K562 (cell line): ENCODE results near the gene GBX1. TPM values are rescaled to one million over a fixed set of nuclear protein-coding genes. Genes with fewer than 3 reads are reported as not detected.
A peak's percentile ranks its signal among the peaks of the same experiment; 100 is the strongest.

Experiments
- ATAC-seq: fragments of 200-7000 bp; cut with Tn5 transposase; 3 replicates; pipeline ENCODE4 v1.9.1; 2020; ENCODE audit warnings: moderate library complexity
- BruUV-seq: library from RNA; stranded (reverse); fragments of 400-500 nt; replicated peaks from 2 replicates; lab custom pipeline; 2021; lab: Mats Ljungman, UMichigan
- CTCF ChIA-PET: fragments of 300-600 bp; formaldehyde crosslinking; extraction: SDS; loops from one replicate; lab custom pipeline; 2021; ENCODE audit warnings: low intra/inter-chr PET ratio; lab: Yijun Ruan, JAX
- POLR2A ChIA-PET: fragments of 300-600, 350-650 bp; sonication (Branson Sonifier 250); formaldehyde crosslinking; extraction: SDS; loops from one replicate; lab custom pipeline; 2021; ENCODE audit warnings: antibody characterized with exemption, inconsistent platforms; lab: Yijun Ruan, JAX
- DNase-seq, 4 experiments: peaks; one replicate each; pipeline versions ENCODE4 v3.0.0 to v3.0.0-alpha.2; 2011 to 2018; ENCODE audit warnings: low spot score in 3 of 4, mixed read lengths in 3 of 4; ENCODE audit errors: extremely low read depth in 1 of 4
- FAIRE-seq: peaks from 2 replicates; lab custom pipeline; 2011; peaks lifted over from hg19 to GRCh38; lab: Jason Lieb, UNC
- H2AFZ ChIP-seq: 2 replicates; pipeline ENCODE4 v1.6.0; 2011; ENCODE audit warnings: low read depth, low read length, control low read depth, inconsistent platforms
- H3K27ac ChIP-seq: fragments of 200-600 bp; 3 replicates; pipeline ENCODE4 v1.8.0; 2011; ENCODE audit warnings: low read depth, mild to moderate bottlenecking, control low read depth, inconsistent platforms, low read length, moderate library complexity, mixed read lengths; ENCODE audit errors: extremely low read depth
- H3K27me3 ChIP-seq, 2 experiments: fragments of 300-600 bp in 1 of 2; 2 replicates in 1 of 2; 3 replicates in 1 of 2; pipeline versions ENCODE4 v1.6.0 to v1.8.0; 2011; ENCODE audit warnings: inconsistent platforms in 2 of 2, low read length in 2 of 2, mild to moderate bottlenecking in 1 of 2, mixed read lengths in 1 of 2, moderate library complexity in 1 of 2; ENCODE audit not compliant: control insufficient read depth in 2 of 2, insufficient read depth in 2 of 2
- H3K36me3 ChIP-seq: fragments of 300-600 bp; 3 replicates; pipeline ENCODE4 v1.8.0; 2011; ENCODE audit warnings: mild to moderate bottlenecking, low read length, inconsistent platforms; ENCODE audit not compliant: control insufficient read depth, insufficient read depth
- H3K4me1 ChIP-seq, 2 experiments: fragments of 200-600 bp in 1 of 2; replicated peaks in 1 of 2; 2 replicates in 1 of 2; 3 replicates in 1 of 2; pipeline versions ENCODE4 v1.5.1 to v1.8.0; 2011; ENCODE audit warnings: inconsistent platforms in 2 of 2, low read length in 2 of 2, mild to moderate bottlenecking in 1 of 2, mixed read lengths in 1 of 2, moderate library complexity in 1 of 2; ENCODE audit not compliant: control insufficient read depth in 2 of 2, insufficient read depth in 2 of 2
- H3K4me2 ChIP-seq: 2 replicates; pipeline ENCODE4 v1.6.1; 2011; ENCODE audit warnings: low read length, control low read depth, inconsistent platforms, mixed read lengths; ENCODE audit not compliant: insufficient read depth
- H3K4me3 ChIP-seq: fragments of 200-600 bp; sonication (generic), shearing (Covaris generic); 2 replicates; pipeline ENCODE4 v1.5.1; 2016; ENCODE audit warnings: control low read depth, inconsistent platforms
- H3K79me2 ChIP-seq: fragments of 200-600 bp; 3 replicates; pipeline ENCODE4 v1.8.0; 2011; ENCODE audit warnings: low read length, inconsistent platforms; ENCODE audit not compliant: control insufficient read depth, insufficient read depth
- H3K9ac ChIP-seq, 2 experiments: 2 replicates each; pipeline versions ENCODE4 v1.6.0 to v1.6.1; 2011; ENCODE audit warnings: low read depth in 2 of 2, low read length in 2 of 2, control low read depth in 1 of 2, inconsistent platforms in 1 of 2, mild to moderate bottlenecking in 1 of 2, mixed read lengths in 1 of 2; ENCODE audit not compliant: insufficient read depth in 1 of 2
- H3K9me1 ChIP-seq: one replicate; pipeline ENCODE4 v1.6.0; 2011; ENCODE audit warnings: inconsistent platforms, mild to moderate bottlenecking, low read length, moderate library complexity; ENCODE audit not compliant: control insufficient read depth, insufficient read depth
- H3K9me3 ChIP-seq: replicated peaks from 2 replicates; pipeline ENCODE4 v1.5.1; 2011; ENCODE audit warnings: low read depth, low read length, inconsistent platforms; ENCODE audit not compliant: control insufficient read depth, insufficient read depth
- H4K20me1 ChIP-seq: replicated peaks from 2 replicates; pipeline ENCODE4 v1.6.1; 2011; ENCODE audit warnings: low read length, inconsistent platforms, mixed read lengths; ENCODE audit not compliant: control insufficient read depth, insufficient read depth
- ATF4 ChIP-seq: fragments of 450-650 bp; formaldehyde crosslinking; IDR thresholded peaks from 2 replicates; pipeline ENCODE4 v1.4.0; 2022; ENCODE audit warnings: mild to moderate bottlenecking, moderate library complexity
- POLR2G ChIP-seq: fragments of 200-400 bp; formaldehyde crosslinking; IDR thresholded peaks from 2 replicates; pipeline ENCODE4 v1.6.1; 2017; ENCODE audit warnings: low read depth, mild to moderate bottlenecking, antibody characterized with exemption, low read length, moderate library complexity
- WGBS: fragments of 100-300 bp; shearing (Covaris generic); methylation state at CpG from one replicate; pipeline ENCODE4 v1.1.6; 2016; ENCODE audit warnings: low coverage, mixed read lengths; ENCODE audit not compliant: insufficient coverage; ENCODE audit errors: missing lambda C conversion rate; 5-methylcytosine and 5-hydroxymethylcytosine counted together
- in situ Hi-C: fragments of 300-500 bp; cut with MboI; formaldehyde crosslinking; loops from 4 replicates; pipeline ENCODE4 v1.15.0; 2018; ENCODE audit warnings: inconsistent platforms, mixed read lengths
- intact Hi-C: fragments of 100-400 bp; cut with micrococcal nuclease; formaldehyde crosslinking; loops from 2 replicates; pipeline ENCODE4 v1.14.2; 2022
- polyA plus RNA-seq, 8 experiments: library from polyadenylated mRNA; depleted of rRNA in 4 of 8; stranded (reverse) in 5 of 8; unstranded in 3 of 8; fragments of >200 nt; fragmentation: Nextera tagmentation in 2 of 8; fragmentation: Illumina TruSeq in 1 of 8; extraction: Ambion mirVana in 2 of 8; extraction: Trizol in 1 of 8; gene quantifications; 2 replicates each; pipeline versions ENCODE4 v1.2.1 to v1.2.3, GENCODE V29; 2011 to 2014; ENCODE audit warnings: inconsistent platforms in 1 of 8, missing spikeins in 1 of 8
- total RNA-seq, 7 experiments: library from RNA; depleted of rRNA in 6 of 7; stranded (reverse); fragments of >200 nt in 6 of 7; fragmentation: Illumina TruSeq in 2 of 7; extraction: Trizol in 2 of 7; gene quantifications; 2 replicates each; pipeline versions ENCODE4 v1.2.1 to v1.2.3, GENCODE V29; 2011 to 2021; ENCODE audit warnings: low replicate concordance in 1 of 7

The GBX1 gene
- total and polyA plus RNA-seq, 9 of the 15 experiments (the other 6 are each of a cell fraction or from before 2014, with no cell fraction given): not detected

- Histone ChIP-seq H4K20me1 (peaks cover 4% of the 10 kb centered on the region), H3K4me3 (no peak overlapping the region), H3K36me3 (peaks cover 94% of the 10 kb centered on the region; the same call in 2 of the 3 replicates), H3K4me2 (no peak overlapping the region), H3K9ac (peak overlapping the region in 1 of 2 experiments; percentile 3; a peak in 1 of 4 replicates), H2AFZ (no peak overlapping the region), H3K9me1 (no peaks in the 10 kb centered on the region), H3K9me3 (no peaks in the 10 kb centered on the region), H3K27me3 (no peaks in the 10 kb centered on the region), H3K79me2 (no peaks in the 10 kb centered on the region), H3K4me1 (peaks cover 0 to 25% of the 10 kb centered on the region in 2 experiments; a peak in 1 of 5 replicates), H3K27ac (no peak overlapping the region)
- FAIRE-seq (no peak), DNase-seq (no peak), ATAC-seq (no peak)
- WGBS: 96% methylated on average over 24 of the region's 24 CpGs
- in situ Hi-C loops: no loop called here
- intact Hi-C loops: no loop called here
- no TSS peak for BruUV-seq
- TF ChIP-seq POLR2G: peak; percentile 49
- no peak for TF ChIP-seq ATF4 (CRISPR knock-in tag)
- CTCF ChIA-PET: interaction anchor here (1.1 kb wide), 1 partner anchor 10 kb away, joined by 3 read pairs; no protein-coding TSS in a partner anchor
- POLR2A ChIA-PET: no interaction called here
Observed at GRCh38 chr7:151133986-151134742, 33.3 kb downstream of the GBX1 start.
